Mammary epithelial cell (primary cell): ENCODE results near the gene FRAS1.

Experiments used
- CTCF ChIP-seq, 2 donors: IDR thresholded peaks in 1 of 2; conservative IDR thresholded peaks in 1 of 2; 2 replicates each; pipeline ENCODE4 v1.5.1; 2011 to 2012; ENCODE audit warnings: inconsistent platforms in 2 of 2, low read length in 2 of 2, mild to moderate bottlenecking in 2 of 2, control low read depth in 1 of 2, low read depth in 1 of 2; ENCODE audit not compliant: insufficient read depth in 1 of 2; ENCODE audit errors: extremely low read depth in 1 of 2
- EZH2 ChIP-seq: IDR thresholded peaks from 2 replicates; pipeline ENCODE4 v1.6.1; 2012; ENCODE audit warnings: low read length, inconsistent platforms, borderline replicate concordance

DNA sequence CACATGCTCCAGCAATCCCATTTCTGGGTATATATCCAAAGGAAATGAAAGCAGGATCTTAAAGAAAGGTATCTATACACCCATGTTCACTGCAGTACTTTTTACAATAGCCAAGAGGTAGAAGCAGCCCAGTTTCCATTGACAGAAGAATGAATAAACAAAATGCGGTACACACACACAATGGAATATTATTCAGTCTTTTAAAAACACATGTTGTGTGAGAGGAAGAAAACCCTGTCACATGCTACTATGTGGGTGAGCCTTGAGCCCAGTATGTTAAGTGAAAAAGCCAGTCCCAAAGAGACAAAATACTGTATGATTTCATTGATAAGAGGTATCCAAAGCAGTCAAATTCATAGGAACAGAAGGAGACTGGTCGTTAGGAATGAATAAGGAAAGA, 500.7 kb downstream of the FRAS1 start:
- TF ChIP-seq EZH2 (no peak), CTCF (conservative IDR thresholded peaks at IDR 0.05 in 1 of 2, IDR thresholded peaks at IDR 0.05 in 1 of 2; ENCODE audit: extremely low read depth in 1 of 2, insufficient read depth in 1 of 2, low read depth in 1 of 2, low read length in 2 of 2) (no peak)
